ENCODE data around the gene ASPN. TPM values are rescaled to one million over a fixed set of nuclear protein-coding genes. Genes with fewer than 3 reads are reported as not detected.

Gene ASPN
- polyA plus RNA-seq, 6 donors from 2014 or later, result 0.12 TPM; not detected in 5

- Mint-ChIP-seq H3K4me3 (no peak overlapping the region), H3K27ac (no peak overlapping the region), H3K9me3 (no peaks in the 10 kb centered on the region), H3K27me3 (no peaks in the 10 kb centered on the region), H3K36me3 (peaks cover 0 to under 1% of the 10 kb centered on the region in 2 donors), H3K4me1 (no peaks in the 10 kb centered on the region)
- ATAC-seq (ENCODE audit: low read depth in 2 of 2) (no peak), DNase-seq (no peak)
Observed at GRCh38 chr9:92478783-92479182, 3.5 kb downstream of the ASPN start.

- Mint-ChIP-seq H3K36me3 (peaks cover 0 to 5% of the 10 kb centered on the region in 2 donors), H3K4me3 (no peak overlapping the region), H3K9me3 (no peaks in the 10 kb centered on the region), H3K4me1 (no peaks in the 10 kb centered on the region), H3K27me3 (no peaks in the 10 kb centered on the region), H3K27ac (no peak overlapping the region)
- no peak for ATAC-seq (ENCODE audit: low read depth in 2 of 2)
- DNase-seq, result no peak
Observed at GRCh38 chr9:92476962-92477361, 5.3 kb downstream of the ASPN start.

GRCh38 chr9:92474587-92474986 is 7.7 kb downstream of the ASPN start:
- Mint-ChIP-seq H3K4me3 (no peak overlapping the region), H3K27ac (no peak overlapping the region), H3K9me3 (no peaks in the 10 kb centered on the region), H3K4me1 (no peaks in the 10 kb centered on the region), H3K36me3 (peaks cover 0 to 5% of the 10 kb centered on the region in 2 donors), H3K27me3 (no peaks in the 10 kb centered on the region)
- DNase-seq, result no peak
- no peak for ATAC-seq (ENCODE audit: low read depth in 2 of 2)

GRCh38 chr9:92468206-92468605 is 14.1 kb downstream of the ASPN start:
- H3K4me1 Mint-ChIP-seq, result no peaks in the 10 kb centered on the region
- peak overlapping the region in 1 of 6 donors; percentile 2 for H3K27ac Mint-ChIP-seq
- H3K4me3 Mint-ChIP-seq, result no peak overlapping the region
- H3K9me3 Mint-ChIP-seq, result no peaks in the 10 kb centered on the region
- ATAC-seq (ENCODE audit: low read depth in 2 of 2) (no peak), DNase-seq (no peak)
- no peaks in the 10 kb centered on the region for H3K27me3 Mint-ChIP-seq
- H3K36me3 Mint-ChIP-seq, result no peaks in the 10 kb centered on the region

- H3K4me3 Mint-ChIP-seq, result no peak overlapping the region
- no peak for ATAC-seq (ENCODE audit: low read depth in 2 of 2)
- no peaks in the 10 kb centered on the region for H3K27me3 Mint-ChIP-seq
- no peak overlapping the region for H3K27ac Mint-ChIP-seq
- H3K9me3 Mint-ChIP-seq, result no peaks in the 10 kb centered on the region
- H3K4me1 Mint-ChIP-seq, result no peaks in the 10 kb centered on the region
- peaks cover 0 to under 1% of the 10 kb centered on the region in 2 donors for H3K36me3 Mint-ChIP-seq
- DNase-seq, result no peak
Observed at GRCh38 chr9:92467511-92467910, 14.8 kb downstream of the ASPN start.

GRCh38 chr9:92467041-92467440 is 15.3 kb downstream of the ASPN start:
- Mint-ChIP-seq H3K4me1 (no peaks in the 10 kb centered on the region), H3K4me3 (no peak overlapping the region), H3K27me3 (no peaks in the 10 kb centered on the region), H3K9me3 (no peaks in the 10 kb centered on the region), H3K36me3 (peaks cover 0 to 4% of the 10 kb centered on the region in 2 donors), H3K27ac (no peak overlapping the region)
- DNase-seq (no peak), ATAC-seq (ENCODE audit: low read depth in 2 of 2) (no peak)

- no peak overlapping the region for H3K4me3 Mint-ChIP-seq
- no peak for DNase-seq
Observed at GRCh38 chr9:92463984-92464383, 18.3 kb downstream of the ASPN start.

GRCh38 chr9:92463387-92463786 is 18.9 kb downstream of the ASPN start:
- H3K4me3 Mint-ChIP-seq, result no peak overlapping the region
- H3K27me3 Mint-ChIP-seq, result no peaks in the 10 kb centered on the region
- DNase-seq, result no peak
- peak overlapping the region in 1 of 6 donors; percentile 4 for H3K27ac Mint-ChIP-seq
- peaks cover 0 to 4% of the 10 kb centered on the region in 2 donors for H3K36me3 Mint-ChIP-seq
- no peaks in the 10 kb centered on the region for H3K9me3 Mint-ChIP-seq
- no peak for ATAC-seq (ENCODE audit: low read depth in 2 of 2)
- no peaks in the 10 kb centered on the region for H3K4me1 Mint-ChIP-seq

More at GRCh38 chr9:92463984-92464383, 18.3 kb downstream of the ASPN start:
- Mint-ChIP-seq H3K27ac (no peak overlapping the region), H3K4me1 (no peaks in the 10 kb centered on the region), H3K27me3 (no peaks in the 10 kb centered on the region), H3K36me3 (peaks cover 0 to 4% of the 10 kb centered on the region in 2 donors), H3K9me3 (no peaks in the 10 kb centered on the region)
- ATAC-seq (ENCODE audit: low read depth in 2 of 2), result no peak

GRCh38 chr9:92457576-92457975 is 24.7 kb downstream of the ASPN start:
- no peaks in the 10 kb centered on the region for H3K4me1 Mint-ChIP-seq
- DNase-seq (no peak), ATAC-seq (ENCODE audit: low read depth in 2 of 2) (no peak)
- H3K4me3 Mint-ChIP-seq, result no peak overlapping the region
- H3K27me3 Mint-ChIP-seq, result no peaks in the 10 kb centered on the region
- peaks cover 0 to 4% of the 10 kb centered on the region in 2 donors for H3K36me3 Mint-ChIP-seq
- no peak overlapping the region for H3K27ac Mint-ChIP-seq
- no peaks in the 10 kb centered on the region for H3K9me3 Mint-ChIP-seq

GRCh38 chr9:92455217-92455616 is 27.1 kb downstream of the ASPN start:
- no peaks in the 10 kb centered on the region for H3K27me3 Mint-ChIP-seq
- no peaks in the 10 kb centered on the region for H3K36me3 Mint-ChIP-seq
- no peak for ATAC-seq (ENCODE audit: low read depth in 2 of 2)
- peaks cover 0 to 3% (median 0%) of the 10 kb centered on the region in 7 donors for H3K9me3 Mint-ChIP-seq
- no peaks in the 10 kb centered on the region for H3K4me1 Mint-ChIP-seq
- H3K4me3 Mint-ChIP-seq, result no peak overlapping the region
- no peak overlapping the region for H3K27ac Mint-ChIP-seq
- DNase-seq, result no peak

GRCh38 chr9:92446536-92446935 is 35.8 kb downstream of the ASPN start:
- Mint-ChIP-seq H3K27ac (peak overlapping the region in 1 of 6 donors; percentile 96), H3K27me3 (no peaks in the 10 kb centered on the region), H3K9me3 (peaks cover 0 to 7% (median 0%) of the 10 kb centered on the region in 7 donors), H3K36me3 (no peaks in the 10 kb centered on the region), H3K4me3 (no peak overlapping the region), H3K4me1 (peaks cover 0 to 4% (median 0%) of the 10 kb centered on the region in 3 donors)
- no peak for DNase-seq
- ATAC-seq (ENCODE audit: low read depth in 2 of 2), result no peak

GRCh38 chr9:92444841-92445240 is 37.5 kb downstream of the ASPN start:
- DNase-seq (no peak), ATAC-seq (ENCODE audit: low read depth in 2 of 2) (no peak)
- H3K27me3 Mint-ChIP-seq, result no peaks in the 10 kb centered on the region
- no peak overlapping the region for H3K4me3 Mint-ChIP-seq
- H3K27ac Mint-ChIP-seq, result no peak overlapping the region
- H3K36me3 Mint-ChIP-seq, result no peaks in the 10 kb centered on the region
- H3K9me3 Mint-ChIP-seq, result peaks cover 0 to 5% (median 0%) of the 10 kb centered on the region in 7 donors
- H3K4me1 Mint-ChIP-seq, result peaks cover 0 to 4% (median 0%) of the 10 kb centered on the region in 3 donors

- no peaks in the 10 kb centered on the region for H3K36me3 Mint-ChIP-seq
- peaks cover 0 to 4% (median 0%) of the 10 kb centered on the region in 3 donors for H3K4me1 Mint-ChIP-seq
- DNase-seq (no peak), ATAC-seq (ENCODE audit: low read depth in 2 of 2) (no peak)
- no peaks in the 10 kb centered on the region for H3K27me3 Mint-ChIP-seq
- H3K9me3 Mint-ChIP-seq, result no peaks in the 10 kb centered on the region
- no peak overlapping the region for H3K27ac Mint-ChIP-seq
- no peak overlapping the region for H3K4me3 Mint-ChIP-seq
Observed at GRCh38 chr9:92440751-92441046, 41.6 kb downstream of the ASPN start.

- no peak overlapping the region for H3K4me3 Mint-ChIP-seq
- DNase-seq (no peak), ATAC-seq (ENCODE audit: low read depth in 2 of 2) (no peak)
- no peaks in the 10 kb centered on the region for H3K9me3 Mint-ChIP-seq
- peaks cover 0 to 1% (median 0%) of the 10 kb centered on the region in 3 donors for H3K4me1 Mint-ChIP-seq
- peak overlapping the region in 1 of 6 donors; percentile 42 for H3K27ac Mint-ChIP-seq
- no peaks in the 10 kb centered on the region for H3K36me3 Mint-ChIP-seq
- no peaks in the 10 kb centered on the region for H3K27me3 Mint-ChIP-seq
Observed at GRCh38 chr9:92439921-92440750, 42.2 kb downstream of the ASPN start.

All from naive B cell (primary cell).